HG02870 (cell line): Measurements from ENCODE around the gene TNKS1BP1.
"Not testable (repeated sequence)": the region's sequence is repeated elsewhere in the genome, so short reads cannot be mapped to it uniquely, and the experiment has no call there.

Source experiments
- ATAC-seq: cut with Tn5 transposase; IDR thresholded peaks from one replicate; pipeline ENCODE4 v1.9.1; 2021; ENCODE audit warnings: mild to moderate bottlenecking, moderate library complexity; ENCODE audit not compliant: unreplicated experiment

TNKS1BP1 gene

DNA sequence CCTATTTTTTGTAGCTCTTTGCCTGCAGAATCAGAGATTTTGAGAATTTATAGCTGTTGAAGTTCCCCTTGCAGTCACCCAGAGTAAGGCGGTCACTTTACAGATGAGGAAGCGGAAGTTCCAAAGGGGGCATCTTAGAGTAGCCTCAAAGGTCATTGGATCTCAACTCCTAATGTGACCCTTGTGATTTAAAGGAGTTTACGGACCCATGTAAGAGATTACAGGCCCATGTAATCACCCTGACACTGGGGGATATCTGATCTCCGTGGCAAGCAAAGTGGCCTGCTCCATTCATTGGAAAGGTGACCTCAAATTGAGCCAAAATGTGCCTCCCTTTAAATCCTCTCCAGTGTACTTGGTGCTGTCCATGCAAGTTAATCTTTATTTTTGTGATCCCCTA lies 29.1 kb upstream of the TNKS1BP1 start:
- ATAC-seq: no peak

DNA sequence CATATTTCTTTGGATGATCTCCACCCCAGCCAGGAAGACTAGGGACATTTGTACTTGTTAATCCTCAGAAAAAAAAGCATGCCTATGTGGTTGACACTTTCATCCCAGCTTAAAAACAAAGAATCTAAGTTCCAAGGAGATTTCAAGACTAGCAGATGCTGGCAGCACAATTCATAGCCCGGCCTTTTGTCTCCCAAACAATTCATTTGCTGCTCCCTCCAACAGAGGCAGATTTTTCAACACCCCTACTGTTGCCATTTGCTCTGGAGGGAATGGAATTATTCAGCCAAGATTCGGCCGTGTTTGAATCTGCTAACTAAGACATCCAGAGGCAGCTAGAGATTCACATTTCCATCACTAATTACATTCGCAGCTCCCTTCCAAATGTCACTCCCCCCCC lies 28.7 kb upstream of the TNKS1BP1 start:
- no peak for ATAC-seq

DNA sequence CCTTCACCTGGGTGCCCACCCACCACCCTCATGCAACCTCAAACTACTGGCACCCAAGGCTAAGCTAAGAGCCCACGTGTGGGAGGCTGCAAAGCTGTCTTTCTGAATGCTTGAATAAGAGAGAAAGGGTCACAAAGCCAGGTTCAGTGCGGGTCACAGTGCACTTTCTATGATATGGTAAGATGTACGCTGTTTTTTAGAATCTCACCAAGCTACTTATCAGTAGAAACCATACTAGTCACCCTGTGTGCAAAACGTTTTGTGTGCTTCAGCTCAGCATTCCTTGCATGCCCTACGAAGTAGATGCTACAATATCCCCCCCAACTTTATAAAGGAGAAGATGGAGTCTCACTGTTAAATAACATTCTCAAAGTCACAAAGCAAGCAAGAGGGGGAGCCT lies 28.3 kb upstream of the TNKS1BP1 start:
- no peak for ATAC-seq

DNA sequence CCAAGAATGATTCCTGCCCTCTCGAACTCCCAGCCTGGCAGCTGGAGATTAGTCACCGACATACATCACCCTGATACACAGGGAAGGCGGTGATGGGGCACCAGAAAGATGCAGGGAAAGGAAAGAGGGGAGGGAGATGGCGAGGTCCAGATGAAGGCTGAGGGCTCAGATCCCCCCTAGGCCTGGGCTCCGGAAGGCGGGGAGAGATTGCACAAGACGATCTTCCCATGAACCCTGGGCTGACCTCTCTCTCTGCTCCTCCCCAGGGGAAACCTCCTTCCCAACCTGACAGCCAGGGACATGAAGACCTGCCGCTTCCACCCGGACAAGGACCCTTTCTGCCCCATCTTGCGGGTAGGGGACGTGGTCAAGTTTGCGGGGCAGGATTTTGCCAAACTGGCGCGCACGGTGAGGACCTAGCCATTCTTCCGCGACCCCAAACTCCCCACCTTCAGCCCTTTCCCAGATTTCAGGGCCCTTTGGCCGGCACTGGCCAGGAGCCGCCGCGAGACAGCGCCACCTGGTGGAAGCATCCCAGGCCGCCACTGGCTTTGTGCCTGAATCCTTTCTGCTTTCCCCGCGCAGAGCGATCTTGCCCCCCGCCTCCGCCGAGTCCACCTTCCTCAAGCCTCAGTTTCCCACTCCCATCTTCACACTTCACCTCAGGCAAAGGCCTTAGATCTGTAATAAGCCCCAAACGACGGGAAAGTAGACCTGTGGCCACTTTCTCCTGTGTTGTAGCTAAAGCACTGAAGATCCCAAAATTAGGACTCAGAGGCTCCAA lies 24.9 kb upstream of the TNKS1BP1 start:
- no peak for ATAC-seq

DNA sequence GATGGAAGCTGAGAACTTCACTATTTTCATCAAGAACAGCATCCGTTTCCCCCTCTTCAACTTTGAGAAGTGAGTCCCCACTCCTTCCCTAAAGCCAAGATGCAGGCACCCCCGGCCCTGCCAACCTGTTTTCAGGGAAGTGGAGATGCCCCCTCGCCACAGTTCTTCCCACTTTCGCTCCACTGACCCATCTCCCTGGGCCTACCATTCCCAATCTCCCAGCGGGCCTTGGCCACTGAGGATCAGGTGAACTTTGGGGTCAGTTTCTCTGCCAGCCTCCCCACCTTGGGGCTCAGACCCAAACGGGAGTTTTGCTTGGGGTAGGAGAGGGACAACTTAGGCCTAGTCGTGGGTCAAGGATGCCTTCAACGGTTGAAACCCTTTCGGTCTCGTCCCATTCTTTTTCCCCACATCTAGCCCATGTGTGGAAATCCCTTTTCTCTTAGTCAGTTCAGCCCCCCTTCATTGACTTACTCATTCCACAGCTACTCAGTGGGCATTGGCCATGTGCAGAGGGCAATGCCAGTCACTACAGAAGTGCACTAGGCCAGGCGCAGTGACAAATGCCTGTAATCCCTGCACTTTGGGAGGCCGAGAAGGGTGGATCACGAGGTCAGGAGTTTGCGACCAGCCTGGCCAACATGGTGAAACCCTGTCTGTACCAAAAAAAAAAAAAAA lies 24.0 kb upstream of the TNKS1BP1 start:
- no peak for ATAC-seq

DNA sequence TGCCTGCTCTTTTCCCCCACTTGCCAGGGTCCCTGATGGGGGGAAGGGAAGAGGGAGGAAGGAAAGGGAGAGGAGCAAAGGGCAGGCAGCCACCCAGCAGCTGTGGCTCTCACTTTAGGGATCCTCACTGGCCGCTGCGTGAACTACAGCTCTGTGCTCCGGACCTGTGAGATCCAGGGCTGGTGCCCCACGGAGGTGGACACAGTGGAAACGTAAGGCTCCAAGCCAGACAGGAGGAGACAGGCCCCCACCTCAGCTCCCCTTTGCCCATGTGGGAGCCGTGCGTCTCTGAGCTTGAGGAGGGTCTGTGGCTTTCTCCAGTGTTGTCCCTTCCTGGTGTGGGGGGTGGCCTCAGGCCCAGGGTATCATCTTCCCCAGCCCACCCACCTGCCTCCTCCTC lies 23.3 kb upstream of the TNKS1BP1 start:
- ATAC-seq: no peak

DNA sequence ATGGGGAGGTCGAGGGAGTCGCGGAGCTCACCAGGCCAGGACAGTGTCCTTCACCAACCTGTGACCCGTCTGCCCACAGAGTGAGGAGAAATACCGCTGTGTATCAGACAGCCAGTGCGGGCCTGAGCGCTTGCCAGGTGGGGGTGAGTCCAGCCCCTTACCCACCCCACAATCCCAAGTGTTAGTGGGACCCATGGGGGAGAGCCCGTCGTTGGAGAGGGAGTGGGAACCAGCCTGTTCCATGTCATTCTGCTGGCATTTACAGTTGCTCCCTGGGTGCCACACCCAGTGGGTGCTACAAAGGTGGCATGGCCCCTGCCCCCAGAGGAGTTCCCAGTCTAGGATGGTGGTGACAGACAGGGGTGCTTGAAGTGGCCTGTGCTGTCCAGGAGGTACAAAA lies 22.6 kb upstream of the TNKS1BP1 start:
- no peak for ATAC-seq

DNA sequence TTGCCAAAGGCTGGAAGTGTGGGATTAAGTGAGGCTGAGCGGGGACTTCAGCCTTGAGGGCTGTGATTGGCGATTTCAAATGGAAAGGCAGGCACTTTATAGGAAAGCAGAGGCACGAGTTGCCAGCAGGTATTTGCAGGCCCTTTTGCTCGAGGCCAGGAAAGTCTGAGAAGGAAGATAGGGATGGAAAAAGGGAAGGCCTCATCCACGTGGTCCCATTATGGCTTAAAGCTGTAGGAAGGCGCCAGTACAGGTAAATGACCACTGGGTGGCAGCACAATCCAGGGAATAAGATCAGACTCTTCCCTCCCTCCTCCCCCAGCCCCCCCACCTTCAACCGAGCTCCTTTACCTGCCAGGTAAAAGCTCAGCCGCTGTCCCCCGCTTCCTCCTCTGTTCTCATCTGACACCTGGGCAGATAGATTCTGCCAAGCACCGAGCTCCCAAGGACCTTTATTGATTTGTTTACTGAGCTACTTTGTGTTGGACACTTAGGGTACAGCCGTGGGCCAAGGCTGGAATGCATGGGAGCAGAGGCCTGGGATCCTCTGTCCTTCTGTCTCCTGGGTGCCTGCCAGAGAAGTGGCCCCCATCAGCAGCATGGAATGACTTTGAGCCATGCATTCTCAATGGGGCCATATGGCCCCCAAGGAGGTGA lies 20.9 kb upstream of the TNKS1BP1 start:
- ATAC-seq: peak; percentile 78

DNA sequence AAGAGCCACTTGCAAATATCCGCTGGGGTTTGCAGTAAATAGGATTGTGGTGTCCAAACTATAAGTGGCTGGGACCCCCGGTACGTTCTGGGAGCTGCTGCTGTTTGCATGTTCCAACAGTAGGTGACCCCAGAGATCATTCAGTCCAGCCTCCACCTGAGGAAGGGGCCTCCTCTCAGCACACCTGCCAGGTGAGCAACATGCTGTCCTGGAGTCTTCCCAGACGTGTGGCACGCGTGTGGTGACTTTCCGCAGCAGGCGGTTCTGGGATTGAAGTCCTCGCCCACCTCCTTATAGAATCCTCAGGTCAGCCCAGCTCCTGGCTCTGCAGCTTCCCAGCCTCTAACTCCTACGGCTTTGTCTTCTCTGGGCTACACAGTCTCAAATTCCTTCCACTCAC lies 20.1 kb upstream of the TNKS1BP1 start:
- ATAC-seq: no peak

DNA sequence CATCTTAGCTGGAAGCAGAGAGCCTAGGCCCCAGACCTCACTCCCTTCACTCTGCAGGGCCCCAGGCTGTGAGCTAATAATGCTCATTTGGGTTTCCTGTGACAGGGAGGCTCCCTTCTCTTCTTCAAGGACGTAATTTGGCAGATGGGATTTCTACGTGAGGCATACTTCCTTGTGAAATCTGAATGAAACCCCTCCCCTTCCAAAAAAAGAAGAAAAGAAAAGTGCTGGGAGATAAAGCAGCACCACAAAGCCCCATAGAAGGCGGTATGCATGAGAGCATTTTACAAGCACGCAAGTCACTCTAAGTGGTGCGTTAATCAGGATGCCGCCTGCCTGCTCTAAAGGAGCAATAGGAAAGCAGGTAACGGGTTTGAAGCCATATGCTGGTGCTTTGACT lies 19.1 kb upstream of the TNKS1BP1 start:
- no peak for ATAC-seq

DNA sequence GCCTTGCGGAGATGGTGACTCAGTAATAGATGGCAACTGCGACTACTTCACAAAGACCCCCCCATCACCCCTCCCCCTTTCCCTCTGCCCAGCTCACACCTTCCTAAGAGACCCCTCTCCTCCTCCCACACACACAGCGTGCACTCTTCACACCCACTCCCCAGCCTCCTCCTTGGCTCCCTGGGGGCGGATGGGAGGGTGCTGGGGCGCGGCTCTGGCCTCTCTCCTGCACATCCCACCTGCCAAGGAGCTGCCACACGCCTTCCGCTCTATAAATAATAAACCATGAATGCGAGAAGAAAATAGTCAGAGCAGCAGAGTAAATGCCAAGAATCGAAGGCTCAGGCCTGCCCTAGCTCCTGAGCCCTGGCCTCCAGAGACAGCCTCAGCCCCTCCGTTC lies 17.9 kb upstream of the TNKS1BP1 start:
- no peak for ATAC-seq

DNA sequence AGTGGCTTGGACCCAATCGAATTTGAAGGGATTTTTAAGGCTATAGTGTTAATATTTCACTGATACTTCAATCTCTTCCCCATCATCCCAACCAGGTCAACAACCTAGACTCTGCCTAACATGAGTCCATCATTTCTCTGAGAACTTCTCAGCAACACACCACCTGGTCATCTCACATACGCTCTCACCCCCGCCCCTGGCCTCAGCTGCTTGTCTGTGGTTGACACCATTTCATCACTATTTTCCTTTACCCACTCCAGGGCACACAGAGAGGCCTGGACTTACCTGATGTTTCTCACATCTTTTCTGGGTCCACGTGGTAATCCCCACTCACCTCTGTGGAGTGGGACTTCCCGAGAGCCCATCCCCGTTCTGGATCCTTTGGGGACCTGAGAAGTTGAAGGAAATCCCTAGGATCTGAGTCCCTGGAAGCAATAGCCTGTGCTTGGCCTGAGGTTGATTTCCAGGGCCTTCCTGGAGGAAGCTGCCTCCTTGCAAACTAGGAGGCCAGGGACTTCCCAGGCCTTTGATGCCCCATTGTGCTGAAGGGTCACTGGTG lies 16.6 kb upstream of the TNKS1BP1 start:
- no peak for ATAC-seq

DNA sequence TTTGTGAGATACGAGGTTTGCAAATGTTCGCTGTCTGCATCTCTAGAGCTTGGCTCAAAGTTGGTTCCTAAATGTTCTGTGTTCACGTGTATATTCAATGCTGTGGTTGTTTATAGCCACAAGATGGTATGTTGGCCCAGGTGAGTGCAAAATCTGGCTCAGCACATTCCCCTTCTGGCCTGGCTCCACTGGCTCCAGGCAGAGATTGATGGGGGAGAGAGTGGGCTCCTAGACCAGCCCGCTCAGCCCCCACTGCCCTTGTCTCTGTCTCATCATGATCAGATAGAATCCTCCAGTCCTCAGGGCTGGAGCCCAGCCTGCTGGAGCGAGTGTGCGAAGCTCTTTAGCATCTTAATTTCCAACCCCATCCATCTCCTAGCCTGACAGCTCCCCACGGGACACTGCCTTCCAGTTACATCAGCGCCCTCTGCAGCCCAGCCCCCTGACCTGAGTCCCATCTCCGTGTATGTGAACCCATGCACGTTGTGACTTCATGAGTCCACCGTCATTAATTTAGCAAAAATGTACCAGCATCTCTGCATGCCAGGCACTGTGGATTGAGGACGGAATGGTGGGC lies 15.4 kb upstream of the TNKS1BP1 start:
- ATAC-seq: no peak

DNA sequence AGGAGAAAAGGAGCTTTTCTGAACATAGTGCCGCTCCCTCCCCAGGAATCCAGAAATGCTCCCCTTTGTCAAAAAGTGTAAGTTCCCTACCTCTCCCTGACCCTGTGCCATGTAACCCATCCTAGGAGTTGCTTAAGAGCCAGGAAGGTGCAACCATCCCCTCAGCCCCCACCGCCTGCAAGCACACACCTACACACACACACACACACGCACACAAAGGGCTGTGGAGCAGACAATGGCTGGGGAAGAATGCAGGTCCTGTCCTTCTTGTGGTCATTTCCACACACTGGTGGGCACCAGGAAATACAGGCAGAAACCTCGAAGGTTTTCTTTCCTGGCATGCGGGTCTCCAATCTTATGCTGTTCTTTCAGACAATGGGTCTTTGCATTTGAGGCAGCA lies 14.6 kb upstream of the TNKS1BP1 start:
- no peak for ATAC-seq

DNA sequence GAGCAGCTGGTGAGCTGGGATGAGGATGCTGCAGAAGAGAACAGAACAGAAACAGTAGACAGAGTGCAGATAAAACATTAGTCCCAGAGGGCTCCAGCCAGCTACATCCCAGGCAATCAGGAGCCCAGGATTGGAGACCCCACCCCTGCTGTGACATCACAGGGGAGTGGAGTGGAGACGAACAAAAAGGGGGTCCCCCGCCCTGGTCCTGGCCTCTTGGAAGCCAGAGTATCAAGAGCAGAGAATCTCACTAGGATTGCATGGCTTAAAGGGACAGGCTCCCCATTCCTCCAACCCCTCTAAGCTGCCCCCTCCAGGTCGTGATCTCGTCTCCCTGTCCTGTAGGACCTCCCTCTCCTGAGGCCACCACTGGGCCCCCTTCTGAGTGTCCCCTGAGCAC lies 13.4 kb upstream of the TNKS1BP1 start, which contains the start of gene P2RX3:
Gene P2RX3, plus strand, starts transcription at position 211 of the 400 bp plus-strand sequence. CDS start 199 bp downstream, outside the sequence.
- no peak for ATAC-seq

DNA sequence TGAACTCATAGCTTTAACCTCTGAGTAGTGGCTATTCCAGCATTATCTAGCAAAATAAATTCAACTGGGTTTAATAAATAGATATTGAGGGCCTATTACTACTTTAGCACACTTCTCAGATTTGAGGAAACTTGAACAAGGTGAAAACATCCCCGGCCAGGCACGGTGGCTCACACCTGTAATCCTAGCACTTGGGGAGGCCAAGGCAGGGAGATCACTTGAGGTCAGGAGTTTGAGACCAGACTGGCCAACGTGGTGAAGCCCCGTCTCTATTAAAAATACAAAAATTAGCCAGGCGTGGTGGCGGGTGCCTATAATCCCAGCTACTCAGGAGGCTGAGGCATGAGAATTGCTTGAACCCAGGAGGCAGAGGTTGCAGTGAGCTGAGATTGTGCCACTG lies 12.1 kb upstream of the TNKS1BP1 start:
- not testable (repeated sequence) for ATAC-seq

DNA sequence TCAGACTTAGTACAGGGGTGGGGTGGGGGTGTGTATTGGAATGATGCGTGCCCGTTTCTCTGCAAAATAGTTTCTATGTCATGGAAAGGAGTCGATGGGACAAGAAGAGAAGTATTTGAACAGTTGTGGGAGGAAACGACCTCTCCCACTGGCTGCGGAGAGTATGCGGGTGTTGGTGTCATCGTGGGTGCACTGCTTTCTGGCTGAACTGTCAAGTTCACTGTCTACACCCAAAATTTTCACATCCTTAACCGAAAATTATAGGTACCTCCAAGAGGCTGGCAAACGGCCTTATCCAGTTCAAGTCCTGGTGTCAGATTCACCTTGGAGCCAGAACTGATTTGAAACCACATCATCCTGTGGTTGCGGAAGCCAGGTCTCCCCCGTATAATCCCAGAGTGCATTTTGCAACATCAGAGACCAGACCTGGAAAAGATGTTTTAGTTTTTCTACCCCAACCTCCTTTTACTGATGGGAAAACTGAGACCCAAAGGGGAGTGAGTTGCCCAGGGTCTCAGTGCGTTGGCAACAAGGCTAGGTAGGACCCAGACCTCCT lies 11.4 kb upstream of the TNKS1BP1 start:
- ATAC-seq: peak; percentile 0

DNA sequence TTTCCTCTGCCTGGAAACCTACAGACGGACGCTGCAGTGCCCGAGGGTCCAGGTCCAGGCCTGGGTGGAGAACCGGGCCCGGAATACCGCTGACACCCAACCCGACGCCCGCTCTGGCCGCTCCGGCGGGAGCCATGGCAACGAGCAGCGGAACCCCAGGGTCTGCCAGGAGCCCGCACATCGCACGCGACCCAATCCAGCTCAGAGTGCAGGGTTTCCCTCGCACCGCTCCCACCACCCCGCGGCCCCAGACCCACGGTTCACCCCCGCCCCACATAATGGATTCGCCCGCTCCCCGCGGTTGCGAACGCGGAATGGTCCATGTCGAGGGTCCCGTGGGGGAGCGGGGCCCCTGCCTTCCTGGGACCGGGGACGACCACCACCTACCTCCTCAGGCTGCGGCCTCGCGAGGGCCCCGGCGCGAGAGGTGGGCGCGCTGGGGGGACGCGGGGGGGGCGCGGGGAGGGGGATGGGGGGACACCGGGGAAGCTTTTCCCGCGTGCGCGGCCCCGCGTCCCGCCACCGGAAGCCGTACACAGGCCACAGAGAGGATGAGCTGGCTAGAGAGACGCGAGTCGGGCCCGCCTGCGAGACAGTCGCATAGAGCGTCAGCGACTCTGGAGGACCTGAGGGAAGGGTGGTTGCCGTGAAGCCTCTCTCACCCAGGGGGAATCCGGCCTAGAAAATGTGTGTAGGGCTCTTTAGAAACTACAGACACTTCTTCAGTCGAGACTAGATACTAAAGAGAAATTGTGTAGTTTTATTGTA lies 10.8 kb upstream of the TNKS1BP1 start, which contains the start of gene SSRP1:
Gene SSRP1, minus strand, starts transcription at position 550 of the 768 bp plus-strand sequence. CDS start 771 bp downstream, outside the sequence.
- ATAC-seq: peak; percentile 98

DNA sequence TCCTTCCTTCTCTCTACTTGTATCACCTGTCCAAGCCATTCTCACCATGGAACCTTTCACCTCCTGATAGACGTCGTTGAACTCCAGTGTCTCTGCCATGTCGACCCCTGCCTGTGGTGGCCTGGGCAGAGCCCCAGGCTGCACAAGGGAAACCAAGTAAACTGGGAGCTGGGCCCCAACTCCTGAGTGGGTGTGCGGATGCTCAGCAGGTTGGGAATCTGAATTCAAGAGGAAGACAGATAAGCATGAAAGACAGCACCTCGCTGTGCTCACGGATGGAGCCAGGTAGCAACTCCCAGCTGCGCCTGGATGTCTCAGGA lies 10.2 kb upstream of the TNKS1BP1 start:
- ATAC-seq: no peak
